Smooth muscle cell (in vitro differentiated cells): ENCODE data around the gene SHH. TPM values are rescaled to one million over a fixed set of nuclear protein-coding genes. Genes with fewer than 3 reads are reported as not detected.

Experiments used
- DNase-seq: peaks from one replicate; lab custom pipeline; 2025; ENCODE audit not compliant: unreplicated experiment; lab: John Stamatoyannopoulos, UW
- H2AFZ ChIP-seq: fragments of 200-600 bp; sonication (generic); 2 replicates; pipeline ENCODE4 v1.6.0; 2016; ENCODE audit warnings: antibody characterized with exemption, low read depth, mild to moderate bottlenecking
- H3F3A ChIP-seq: fragments of 200-600 bp; sonication (generic); 2 replicates; pipeline ENCODE4 v1.6.0; 2017; ENCODE audit warnings: antibody characterized with exemption, low read depth
- H3K27ac ChIP-seq: fragments of 200-600 bp; sonication (generic); 2 replicates; pipeline ENCODE4 v1.5.1; 2016; ENCODE audit warnings: low read depth, mild to moderate bottlenecking
- H3K27me3 ChIP-seq: fragments of 200-600 bp; sonication (generic); 2 replicates; pipeline ENCODE4 v1.6.1; 2016; ENCODE audit warnings: low read depth, mild to moderate bottlenecking
- H3K36me3 ChIP-seq: fragments of 200-600 bp; sonication (generic); 2 replicates; pipeline ENCODE4 v1.5.1; 2016; ENCODE audit warnings: low read depth
- H3K4me1 ChIP-seq: fragments of 200-600 bp; sonication (generic); 2 replicates; pipeline ENCODE4 v1.5.1; 2016; ENCODE audit warnings: low read depth
- H3K4me2 ChIP-seq: fragments of 200-600 bp; sonication (generic); 2 replicates; pipeline ENCODE4 v1.6.0; 2016; ENCODE audit warnings: mild to moderate bottlenecking
- H3K4me3 ChIP-seq: fragments of 200-600 bp; sonication (generic); 2 replicates; pipeline ENCODE4 v1.5.1; 2016; ENCODE audit warnings: mild to moderate bottlenecking
- H3K79me2 ChIP-seq: fragments of 200-600 bp; sonication (generic); 2 replicates; pipeline ENCODE4 v1.6.0; 2016; ENCODE audit warnings: low read depth, mild to moderate bottlenecking
- H3K9ac ChIP-seq: fragments of 200-600 bp; sonication (generic); 2 replicates; pipeline ENCODE4 v1.6.0; 2016; ENCODE audit warnings: low read depth
- H3K9me3 ChIP-seq: fragments of 200-600 bp; sonication (generic); replicated peaks from 2 replicates; pipeline ENCODE4 v1.5.1; 2016; ENCODE audit warnings: low read depth
- H4K20me1 ChIP-seq: fragments of 200-600 bp; sonication (generic); 2 replicates; pipeline ENCODE4 v1.6.0; 2016; ENCODE audit warnings: low read depth
- CTCF ChIP-seq: fragments of 200-600 bp; sonication (generic); IDR thresholded peaks from 2 replicates; pipeline ENCODE4 v1.5.1; 2017; ENCODE audit warnings: borderline replicate concordance, mild to moderate bottlenecking, antibody characterized with exemption; ENCODE audit not compliant: insufficient read depth, poor library complexity, severe bottlenecking
- WGBS: methylation state at CpG from one replicate; pipeline ENCODE4 v1.1.7; 2016; ENCODE audit warnings: low lambda C conversion rate; 5-methylcytosine and 5-hydroxymethylcytosine counted together
- polyA plus RNA-seq: library from polyadenylated mRNA; unstranded; fragments of >200 nt; fragmentation: Nextera tagmentation; extraction: Ambion mirVana; gene quantifications from 2 replicates; pipeline ENCODE4 v1.2.1, GENCODE V29; 2016
- total RNA-seq: library from RNA; depleted of rRNA; stranded (reverse); fragments of >200 nt; gene quantifications from 2 replicates; pipeline ENCODE4 v1.2.3, GENCODE V29; 2014

Gene SHH
- total and polyA plus RNA-seq, 2 experiments from 2014 or later: not detected

DNA sequence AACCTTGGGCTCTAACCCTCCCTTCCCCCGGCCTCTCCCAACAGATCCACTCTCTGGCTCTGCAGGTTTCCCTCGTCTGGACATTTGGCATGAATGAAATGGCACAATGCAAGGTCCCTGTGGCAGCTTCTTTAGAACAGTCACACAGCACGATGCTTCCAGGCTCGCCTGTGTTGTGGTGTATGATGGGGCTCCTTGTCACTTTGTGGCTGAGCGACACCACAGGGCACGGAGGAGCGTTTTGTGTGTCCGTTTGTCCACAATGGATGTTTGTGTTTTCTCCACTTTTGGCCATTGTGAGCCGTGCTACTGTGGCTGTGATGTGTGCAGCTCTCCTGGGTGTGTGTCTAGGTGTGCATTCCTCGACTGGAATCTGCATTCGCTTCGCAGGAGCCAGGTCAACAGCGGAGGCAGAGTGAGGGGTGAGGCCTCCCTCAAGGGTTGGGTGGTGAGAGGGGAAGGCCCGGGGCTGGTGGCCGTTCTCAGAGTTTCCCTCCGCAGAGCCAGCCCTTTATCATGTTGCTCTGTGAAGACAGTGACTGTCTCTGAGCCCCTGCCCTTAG is 22.3 kb upstream of the SHH start:
- H3K27me3 ChIP-seq: peaks cover 12% of the 10 kb centered on the region
- H2AFZ ChIP-seq: no peak overlapping the region
- H3K4me3 ChIP-seq: no peak overlapping the region
- no peak overlapping the region for H3K27ac ChIP-seq
- no peak for DNase-seq
- no peaks in the 10 kb centered on the region for H4K20me1 ChIP-seq
- H3K4me2 ChIP-seq: no peak overlapping the region
- H3K9ac ChIP-seq: no peak overlapping the region
- 93% methylated on average over 16 of the region's 16 CpGs for WGBS
- no peaks in the 10 kb centered on the region for H3K79me2 ChIP-seq
- TF ChIP-seq CTCF: no peak
- H3K36me3 ChIP-seq: no peaks in the 10 kb centered on the region
- no peaks in the 10 kb centered on the region for H3F3A ChIP-seq
- no peaks in the 10 kb centered on the region for H3K4me1 ChIP-seq
- no peaks in the 10 kb centered on the region for H3K9me3 ChIP-seq

DNA sequence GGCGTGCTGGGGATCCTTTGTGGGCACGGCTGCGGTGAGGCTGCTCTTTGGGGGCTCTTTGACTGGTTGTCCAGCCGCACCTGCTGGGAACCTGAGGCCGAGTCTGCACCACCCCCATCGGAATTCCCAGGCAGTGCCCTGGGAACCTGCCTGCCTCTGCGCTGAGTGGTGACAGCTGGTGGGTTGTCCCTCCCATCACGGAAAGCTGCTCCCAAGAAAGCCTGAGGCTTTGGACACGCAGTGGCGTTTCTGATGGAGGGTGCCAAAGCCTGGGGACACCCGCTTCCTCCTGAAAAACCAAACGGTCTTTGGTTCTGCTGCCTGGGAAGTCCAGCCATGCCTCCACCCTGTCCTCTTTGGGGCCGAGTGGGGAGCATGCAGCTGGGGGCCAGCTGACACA is 21.4 kb upstream of the SHH start:
- H3K9ac ChIP-seq: no peak overlapping the region
- 88% methylated on average over 13 of the region's 13 CpGs for WGBS
- H3K36me3 ChIP-seq: no peaks in the 10 kb centered on the region
- no peak overlapping the region for H2AFZ ChIP-seq
- H3K4me2 ChIP-seq: no peak overlapping the region
- no peaks in the 10 kb centered on the region for H3K79me2 ChIP-seq
- H3F3A ChIP-seq: no peaks in the 10 kb centered on the region
- peaks cover 7% of the 10 kb centered on the region for H3K27me3 ChIP-seq
- H3K4me3 ChIP-seq: no peak overlapping the region
- no peak for TF ChIP-seq CTCF
- no peaks in the 10 kb centered on the region for H3K4me1 ChIP-seq
- H4K20me1 ChIP-seq: no peaks in the 10 kb centered on the region
- no peaks in the 10 kb centered on the region for H3K9me3 ChIP-seq
- no peak for DNase-seq
- H3K27ac ChIP-seq: no peak overlapping the region

- TF ChIP-seq CTCF: no peak
- Histone ChIP-seq H3F3A (no peaks in the 10 kb centered on the region), H3K4me2 (no peak overlapping the region), H3K9me3 (no peaks in the 10 kb centered on the region), H3K9ac (no peak overlapping the region), H3K36me3 (no peaks in the 10 kb centered on the region), H3K79me2 (no peaks in the 10 kb centered on the region), H3K4me1 (no peaks in the 10 kb centered on the region), H3K4me3 (no peak overlapping the region), H4K20me1 (no peaks in the 10 kb centered on the region), H3K27ac (no peak overlapping the region), H2AFZ (no peak overlapping the region), H3K27me3 (peaks cover 4% of the 10 kb centered on the region)
- DNase-seq: no peak
- 85% methylated on average over 7 of the region's 7 CpGs for WGBS
Observed at GRCh38 chr7:155832581-155832981, 20.3 kb upstream of the SHH start.

- Histone ChIP-seq H3K79me2 (no peaks in the 10 kb centered on the region), H3K36me3 (no peaks in the 10 kb centered on the region), H3K27me3 (peaks cover 4% of the 10 kb centered on the region), H3K4me2 (no peak overlapping the region), H3K4me3 (no peak overlapping the region), H2AFZ (no peak overlapping the region), H4K20me1 (no peaks in the 10 kb centered on the region), H3K9me3 (no peaks in the 10 kb centered on the region), H3K9ac (no peak overlapping the region), H3F3A (no peaks in the 10 kb centered on the region), H3K4me1 (no peaks in the 10 kb centered on the region), H3K27ac (no peak overlapping the region)
- TF ChIP-seq CTCF: no peak
- WGBS: 87% methylated on average over 18 of the region's 18 CpGs
- no peak for DNase-seq
Observed at GRCh38 chr7:155831807-155832524, 19.7 kb upstream of the SHH start.
